CD4-positive, alpha-beta T cell treated with Interleukin-4 for 4 hours (primary cell): ENCODE results near the gene MAP2K7.

Source experiments
- DNase-seq: peaks from one replicate; pipeline ENCODE4 v3.0.0-alpha.2; 2020

MAP2K7 gene

DNA sequence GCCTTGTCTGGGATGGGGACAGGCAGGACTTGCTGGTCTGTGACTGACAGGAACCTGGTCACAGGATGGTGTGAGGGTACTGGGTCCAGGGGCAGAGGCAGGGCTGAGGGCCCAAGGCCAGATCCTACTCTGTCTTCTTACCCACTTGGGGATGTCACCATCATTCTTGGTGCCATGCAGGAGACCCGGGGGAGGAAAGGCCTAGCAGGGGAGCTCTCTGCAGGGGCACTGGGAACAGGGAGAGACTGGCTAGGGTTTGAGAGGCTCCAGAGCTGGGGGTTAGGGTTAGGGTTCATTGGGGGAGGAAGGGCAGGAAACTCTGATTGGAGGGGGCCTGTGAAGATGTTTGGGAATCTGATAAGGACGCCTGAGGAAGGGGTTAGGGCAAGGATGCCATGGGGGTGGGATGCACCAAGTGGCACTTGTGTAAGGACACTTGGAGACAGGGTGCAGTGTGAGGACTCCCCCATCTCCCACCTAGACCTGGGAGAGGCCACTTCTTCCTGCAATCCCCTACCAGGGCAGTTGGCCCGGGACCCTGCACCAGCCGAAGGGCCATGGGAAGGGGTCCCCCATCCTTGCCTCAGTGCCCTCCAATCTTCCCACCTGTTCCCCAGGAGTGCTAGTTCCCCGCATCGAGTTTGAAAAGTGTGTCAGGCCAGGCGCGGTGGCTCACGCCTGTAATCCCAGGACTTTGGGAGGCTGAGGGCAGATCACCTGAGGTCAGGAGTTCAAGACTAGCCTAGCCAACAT lies 36.4 kb upstream of the MAP2K7 start:
- no peak for DNase-seq

DNA sequence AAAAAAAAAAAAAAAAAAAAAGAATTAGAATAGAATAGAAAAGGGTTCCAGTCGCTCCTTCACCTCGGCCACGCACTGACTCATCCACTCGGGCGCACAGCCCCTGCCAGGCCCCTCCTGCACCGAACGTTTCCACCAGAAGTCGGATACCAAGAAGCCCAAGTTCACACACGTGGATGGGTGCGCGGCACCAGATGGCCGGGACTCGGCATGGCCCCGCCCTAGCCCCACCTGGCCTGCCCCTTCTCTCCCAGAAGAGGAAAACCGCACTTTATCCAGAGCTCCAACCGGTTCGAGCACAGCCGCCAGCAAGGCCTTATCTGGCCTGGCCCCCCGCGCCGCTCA lies 35.4 kb upstream of the MAP2K7 start:
- DNase-seq: no peak

DNA sequence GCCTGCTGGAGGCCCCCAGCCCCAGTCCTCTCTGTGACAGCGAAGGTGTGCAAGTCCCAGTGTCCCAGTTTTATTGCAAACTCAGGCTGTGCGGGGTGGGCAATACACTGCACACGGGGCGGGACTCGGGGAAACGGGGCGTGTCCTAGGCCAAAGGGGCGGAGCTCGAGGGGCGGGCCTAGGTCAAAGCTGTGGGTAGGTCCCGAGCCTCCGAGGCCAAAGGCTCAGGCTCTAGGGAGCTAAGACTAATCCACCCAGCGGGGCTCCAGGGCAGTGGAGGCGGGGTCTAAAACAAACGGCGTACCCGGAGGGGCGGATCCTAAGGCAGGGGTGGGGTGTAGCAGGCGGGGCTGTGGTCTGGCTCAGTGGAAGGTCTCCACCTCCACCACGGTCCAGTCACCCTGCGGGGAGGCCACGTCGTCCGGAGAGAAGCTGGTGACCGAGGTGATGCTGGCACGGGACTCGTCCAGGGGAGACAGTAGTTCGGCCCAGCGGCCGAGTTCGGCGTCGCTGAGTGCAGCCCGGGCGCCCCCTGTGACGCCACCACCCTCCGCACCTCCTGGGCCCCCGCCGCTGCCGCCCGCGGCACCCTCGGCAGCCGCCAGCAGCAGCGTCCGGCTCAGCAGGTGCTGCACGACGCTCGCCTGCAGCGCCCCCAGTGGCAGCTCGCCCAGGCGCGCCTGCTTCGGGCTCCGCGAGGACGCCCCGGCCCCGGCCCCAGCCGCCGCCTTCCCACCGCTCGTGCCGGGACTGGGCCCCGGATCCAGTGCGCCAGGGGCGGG lies 34.8 kb upstream of the MAP2K7 start:
- peak; percentile 74 for DNase-seq

DNA sequence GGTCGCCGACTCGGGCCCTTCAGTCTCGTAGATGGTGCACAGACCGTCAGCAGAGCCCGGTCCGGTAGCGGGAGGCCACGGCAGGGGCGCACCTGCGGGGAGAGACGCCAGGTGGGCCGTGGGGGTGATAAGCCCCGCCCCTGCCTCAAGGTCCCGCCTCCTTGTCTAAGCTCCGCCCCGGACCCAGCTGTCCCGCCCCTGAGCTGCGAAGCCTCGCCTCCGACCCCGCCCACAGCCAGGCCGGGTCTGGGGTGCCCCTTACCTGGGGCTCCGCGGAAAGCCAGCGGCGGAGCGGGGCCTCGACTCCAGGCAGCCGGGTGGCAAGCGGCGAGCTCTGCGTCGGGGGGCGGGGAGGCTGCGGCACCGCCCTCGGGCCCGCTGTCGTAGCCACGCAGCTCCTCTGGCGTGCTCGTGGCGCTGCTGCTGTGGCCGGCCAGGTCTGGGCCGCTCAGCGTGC lies 34.2 kb upstream of the MAP2K7 start:
- peak; percentile 61 for DNase-seq

DNA sequence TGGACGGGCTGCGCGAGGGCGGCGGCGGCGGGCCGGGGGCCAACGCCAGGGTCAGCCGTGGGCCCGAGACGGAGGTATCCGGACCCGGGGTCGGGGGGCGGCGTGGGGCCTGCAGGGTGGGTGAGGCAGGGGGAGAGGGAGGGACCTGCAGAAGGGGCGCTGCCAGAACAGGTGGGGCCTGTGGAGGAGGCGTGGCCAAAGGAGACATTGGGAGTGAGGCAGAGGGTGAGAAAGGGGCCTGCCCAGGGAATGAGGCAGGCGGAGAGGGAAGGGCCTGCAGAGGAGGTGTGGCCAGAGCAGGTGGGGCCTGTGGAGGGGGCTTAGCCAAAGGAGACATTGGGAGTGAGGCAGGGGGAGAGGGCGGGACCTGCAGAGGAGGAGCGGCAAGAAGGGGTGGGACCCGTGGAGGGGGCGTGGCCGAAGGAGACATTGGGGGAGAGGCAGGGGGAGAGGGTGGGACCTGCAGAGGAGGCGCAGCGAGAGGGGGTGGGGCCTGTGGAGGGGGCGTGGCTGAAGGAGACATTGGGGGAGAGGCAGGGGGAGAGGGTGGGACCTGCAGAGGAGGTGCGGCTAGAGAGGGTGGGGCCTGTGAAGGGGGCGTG lies 33.7 kb upstream of the MAP2K7 start:
- peak; percentile 37 for DNase-seq

DNA sequence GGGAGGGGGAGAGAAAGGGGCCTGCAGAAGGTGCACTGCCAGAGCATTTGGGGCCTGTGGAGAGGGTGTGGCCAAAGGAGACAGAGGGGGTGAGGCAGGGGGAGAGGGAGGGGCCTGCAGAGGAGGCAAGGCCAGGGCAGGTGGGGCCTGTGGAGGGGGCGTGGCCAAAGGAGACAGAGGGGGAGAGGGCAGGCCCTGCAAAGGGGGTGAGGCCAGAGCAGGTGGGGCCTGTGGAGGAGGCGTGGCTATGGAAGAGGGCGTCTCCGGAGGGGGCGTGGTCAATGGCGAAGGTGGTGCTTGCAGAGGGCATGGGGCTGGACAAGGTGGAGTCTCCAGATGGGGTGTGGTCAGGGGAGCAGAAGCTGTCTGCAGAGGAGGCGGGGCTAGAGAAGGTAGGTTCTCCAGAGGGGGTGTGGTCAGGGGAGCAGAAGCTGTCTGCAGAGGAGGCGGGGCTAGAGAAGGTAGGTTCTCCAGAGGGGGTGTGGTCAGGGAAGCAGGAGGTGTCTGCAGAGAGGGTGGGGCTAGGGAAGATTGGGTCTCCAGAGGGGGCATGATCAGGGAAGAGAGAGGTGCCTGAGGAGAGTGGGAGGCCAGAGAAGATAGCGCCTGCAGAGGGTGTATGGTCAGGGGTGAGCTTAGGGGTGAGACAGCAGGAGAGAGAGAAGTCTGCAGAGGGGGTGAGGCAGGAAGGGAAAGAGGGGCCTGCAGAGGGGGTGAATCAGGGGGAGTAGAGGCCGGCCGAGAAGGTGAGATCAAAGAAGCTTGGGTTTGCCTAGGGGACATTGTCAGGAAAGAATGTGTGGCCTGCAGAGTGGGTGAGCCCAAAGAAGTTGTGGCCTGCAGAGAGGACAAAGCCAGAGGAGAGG lies 32.9 kb upstream of the MAP2K7 start:
- no peak for DNase-seq

DNA sequence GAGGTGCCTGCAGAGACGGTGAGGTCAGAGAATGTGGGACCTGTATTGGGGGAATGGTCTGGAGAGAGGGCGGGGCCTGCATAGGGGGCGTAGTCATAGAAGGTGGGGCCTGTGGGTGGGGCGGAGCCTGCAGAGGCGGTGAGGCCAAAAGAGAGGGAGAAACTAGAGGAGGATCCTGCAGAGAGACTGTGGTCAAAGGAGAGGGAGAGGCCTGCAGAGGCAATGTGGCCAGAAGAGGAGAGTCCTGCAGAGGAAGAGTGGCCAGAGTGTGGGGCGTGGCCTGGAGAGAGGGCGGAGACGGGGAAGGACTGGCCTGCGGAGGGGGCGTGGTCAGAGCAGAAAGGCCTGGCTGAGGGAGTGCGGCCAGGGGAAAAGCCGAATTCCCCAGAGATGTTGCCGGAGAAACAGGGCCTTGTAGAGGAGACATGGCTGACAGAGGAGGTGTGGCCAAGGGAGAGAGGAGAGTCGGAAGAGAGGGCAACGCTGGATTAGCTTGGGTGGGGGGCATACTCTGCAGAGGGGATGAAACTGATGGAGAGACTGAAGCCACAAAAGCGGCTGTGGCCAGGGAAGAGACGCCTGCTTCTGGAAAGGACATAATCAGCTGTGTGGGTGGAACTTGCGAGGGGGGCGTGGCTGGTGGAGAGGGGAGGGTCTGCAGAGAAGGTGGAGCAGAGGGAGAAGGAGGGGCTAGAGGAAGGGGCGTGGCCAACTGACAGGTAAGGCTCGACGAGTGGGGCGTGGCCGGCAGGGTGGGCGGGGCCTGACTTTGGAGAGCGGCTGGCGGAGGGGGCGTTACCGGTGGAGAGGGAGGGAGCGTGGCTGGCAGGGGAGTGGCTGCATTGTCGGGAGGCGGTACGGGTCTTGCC lies 32.0 kb upstream of the MAP2K7 start:
- peak; percentile 49 for DNase-seq

DNA sequence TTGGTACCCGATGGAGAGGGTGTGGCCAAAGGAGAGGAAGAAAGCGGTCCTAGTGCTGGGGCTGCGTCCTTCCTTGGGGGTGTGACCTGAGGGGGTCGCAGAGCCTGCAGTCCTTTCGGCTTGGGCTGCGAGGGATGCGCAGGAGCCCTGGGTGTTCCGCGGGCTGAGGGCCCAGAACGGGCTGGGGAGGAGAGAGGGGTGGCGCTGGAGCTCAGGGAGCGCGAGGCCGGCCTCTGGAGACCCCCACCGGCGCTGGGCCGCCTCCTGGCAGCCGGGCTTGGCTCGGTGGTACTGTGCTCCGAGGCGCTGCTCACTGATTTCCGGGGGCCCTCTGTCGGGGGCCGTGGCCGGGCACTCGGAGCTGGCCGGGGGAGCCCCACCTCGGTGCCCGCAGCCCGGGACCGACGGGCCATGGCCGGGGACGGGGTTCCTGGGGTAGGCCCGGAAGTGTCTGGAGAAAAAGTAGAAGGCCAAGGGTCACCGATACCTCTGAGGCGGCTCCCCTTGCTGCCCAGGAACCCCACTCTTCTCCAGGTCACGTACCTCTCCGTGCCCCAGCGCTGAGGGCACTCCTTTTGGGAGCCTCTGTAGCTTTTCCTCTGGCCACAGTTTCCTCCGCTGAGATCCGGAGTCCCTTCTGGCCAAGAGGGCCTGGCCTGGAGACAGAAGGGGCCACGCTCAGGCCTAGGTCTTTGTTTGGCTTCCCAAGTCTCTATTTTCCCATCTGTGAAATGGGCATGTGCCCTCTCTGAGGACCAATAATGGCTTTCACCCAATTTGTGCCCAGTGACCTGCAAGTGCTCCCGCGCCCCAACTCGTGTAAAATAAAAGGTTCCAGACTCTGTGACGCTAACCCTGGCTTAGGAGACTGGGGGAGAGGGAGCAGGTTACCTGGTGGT lies 31.1 kb upstream of the MAP2K7 start:
- DNase-seq: no peak

DNA sequence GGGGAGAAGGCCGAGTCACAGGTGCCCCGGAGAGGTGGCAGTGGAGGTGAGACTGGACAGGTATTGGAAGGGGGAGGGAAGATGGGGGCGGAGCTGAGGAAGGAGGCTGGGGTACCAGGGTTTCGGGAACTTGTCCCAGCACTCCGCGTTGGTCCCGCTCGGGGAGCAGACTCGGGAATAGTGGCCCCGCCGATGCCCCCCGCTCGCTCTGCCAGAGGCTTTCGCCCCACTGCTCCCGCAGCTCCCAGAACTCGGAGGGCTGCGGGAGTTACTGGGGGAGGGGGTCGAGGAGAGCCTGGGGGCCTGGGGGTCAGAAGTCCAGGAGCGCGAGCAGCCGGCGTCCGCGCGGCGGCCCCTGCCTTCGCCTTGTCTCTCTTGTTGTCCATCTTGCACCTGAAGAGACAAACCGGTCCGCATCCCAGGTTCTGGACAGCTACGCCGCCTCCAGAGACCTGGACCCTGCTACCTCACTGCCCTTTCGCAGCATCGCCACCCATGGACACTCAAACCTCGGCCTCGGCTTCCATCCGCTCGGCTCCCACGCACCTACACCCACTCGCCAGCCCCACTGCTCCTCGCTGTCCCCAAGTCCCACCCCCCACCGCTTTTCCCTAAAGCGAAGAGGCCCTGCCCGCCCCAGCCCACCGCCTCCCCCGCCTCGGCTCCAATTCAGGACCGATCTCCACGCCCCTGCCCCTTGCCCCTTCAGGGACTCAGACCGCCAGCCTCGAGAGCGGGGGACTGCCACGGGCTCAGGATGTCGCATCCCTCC lies 30.2 kb upstream of the MAP2K7 start:
- DNase-seq: no peak

DNA sequence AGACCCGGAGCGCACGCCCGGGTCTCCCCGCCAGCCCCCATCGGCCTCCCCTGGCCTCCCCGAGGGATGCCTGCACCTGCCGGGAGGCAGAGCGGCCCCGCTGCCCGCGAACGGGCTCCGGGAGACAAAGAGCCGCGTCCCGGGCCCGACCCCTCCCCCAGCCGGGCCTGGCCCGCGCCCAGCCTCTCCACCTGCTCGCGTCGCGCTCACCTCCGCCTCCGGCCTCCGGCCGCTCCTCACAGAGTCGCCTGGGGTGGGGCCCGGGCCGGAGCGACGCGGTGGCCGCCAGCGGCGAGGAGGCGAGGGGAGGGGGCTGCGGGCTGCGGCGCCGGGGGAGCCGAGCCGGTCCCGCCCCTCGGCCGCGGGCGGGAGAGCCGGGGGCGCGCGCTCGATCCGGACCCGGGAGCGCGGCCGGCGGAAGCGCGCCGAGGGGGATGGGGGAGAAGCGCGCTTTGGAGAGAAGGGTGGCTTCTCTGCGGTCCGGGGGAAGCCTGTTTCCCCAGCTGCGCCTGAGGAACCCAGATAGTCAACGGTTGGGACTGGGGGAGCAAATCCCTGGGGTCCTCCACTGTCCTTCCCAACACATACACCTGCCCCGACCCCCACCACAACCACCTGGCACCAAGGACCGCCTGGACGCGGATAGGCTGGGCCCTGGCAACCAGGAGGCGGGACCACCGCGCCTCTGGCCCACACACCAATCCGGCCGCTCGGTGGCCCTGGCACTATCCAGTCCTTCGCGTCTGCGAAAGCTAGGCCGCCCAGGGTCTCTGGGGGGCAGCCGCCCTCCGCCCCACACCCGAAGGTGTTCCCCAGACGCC lies 29.4 kb upstream of the MAP2K7 start, which contains the start of gene PRR36:
Gene PRR36 (minus strand): TSS at position 315 of the 821 bp plus-strand sequence. CDS start 701 bp downstream, outside the sequence.
- DNase-seq: no peak

DNA sequence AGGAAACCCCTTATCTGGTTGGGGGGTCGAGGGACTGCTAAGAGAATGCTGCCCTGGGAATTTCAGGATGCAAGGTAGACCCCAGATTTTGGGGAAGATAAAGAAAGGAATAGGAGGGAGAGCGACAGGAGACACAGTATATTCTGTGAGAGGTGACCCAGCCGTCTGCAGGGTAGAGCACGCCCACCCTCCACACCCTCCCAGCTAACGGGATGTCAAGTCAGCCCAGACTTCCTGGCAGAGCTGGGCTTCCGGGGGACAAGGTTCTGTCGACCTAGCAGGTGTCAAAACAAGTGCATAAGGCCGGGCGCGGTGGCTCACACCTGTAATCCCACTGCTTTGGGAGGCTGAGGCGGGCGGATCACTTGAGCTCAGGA lies 28.8 kb upstream of the MAP2K7 start:
- DNase-seq: no peak

DNA sequence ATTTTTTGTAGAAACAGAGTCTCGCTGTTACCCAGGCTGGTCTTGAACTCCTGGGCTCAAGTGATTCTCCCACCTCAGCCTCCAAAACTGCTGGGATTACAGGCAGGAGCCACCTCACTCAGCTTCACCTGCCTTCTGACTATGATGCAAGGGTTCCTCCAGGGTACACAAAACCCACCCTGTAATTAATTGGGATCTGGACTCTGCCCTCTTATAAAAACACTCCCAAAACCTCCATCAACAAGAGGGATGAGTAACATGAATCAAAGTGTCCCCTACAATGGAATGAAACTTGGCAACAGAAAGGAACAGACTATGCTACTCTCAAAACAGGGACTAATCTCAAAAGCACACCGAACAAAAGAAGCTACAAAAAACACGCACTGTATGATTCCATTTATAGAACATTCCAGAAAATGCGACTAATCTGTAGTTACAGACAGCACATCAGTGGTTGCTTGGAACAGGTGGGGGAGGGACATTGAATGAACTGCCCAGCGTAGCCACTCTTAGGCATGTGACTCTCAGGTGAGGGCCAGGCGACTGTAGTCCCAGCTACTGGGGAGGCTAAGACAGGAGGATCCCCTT lies 26.3 kb upstream of the MAP2K7 start:
- DNase-seq: no peak

DNA sequence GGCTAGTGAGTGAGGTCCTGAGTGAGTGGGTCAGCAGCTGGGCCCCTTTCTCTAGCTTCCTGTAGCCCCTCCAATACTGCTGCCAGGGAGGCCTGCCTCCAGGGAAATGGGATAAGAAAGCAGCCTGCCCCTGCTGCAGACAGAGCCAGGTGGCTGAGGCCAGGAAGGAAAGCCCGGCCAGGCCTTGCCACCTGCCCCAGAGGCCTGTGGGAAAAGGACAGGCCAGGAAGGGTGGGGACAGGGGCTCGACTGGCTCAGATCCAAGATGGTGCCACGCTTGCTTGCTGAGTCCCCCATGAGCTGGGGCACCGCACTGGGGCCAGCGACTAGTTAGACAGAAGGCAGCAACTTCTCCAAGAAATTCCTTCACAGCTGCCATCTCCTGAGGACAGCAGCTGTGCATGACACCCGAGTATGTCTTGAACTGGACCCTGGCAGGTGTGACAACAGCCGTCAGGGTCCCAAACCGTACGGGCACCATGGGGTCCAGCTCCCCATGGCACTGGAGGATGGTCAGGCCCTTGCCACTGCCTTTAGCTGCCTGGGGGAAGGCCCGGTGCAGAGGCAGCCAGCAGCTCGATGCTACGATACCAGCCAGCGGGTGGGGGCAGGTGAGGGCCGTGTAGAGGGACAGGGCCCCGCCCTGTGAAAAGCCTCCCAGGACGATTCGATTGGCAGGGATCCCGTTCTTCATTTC lies 24.4 kb upstream of the MAP2K7 start:
- DNase-seq: no peak

DNA sequence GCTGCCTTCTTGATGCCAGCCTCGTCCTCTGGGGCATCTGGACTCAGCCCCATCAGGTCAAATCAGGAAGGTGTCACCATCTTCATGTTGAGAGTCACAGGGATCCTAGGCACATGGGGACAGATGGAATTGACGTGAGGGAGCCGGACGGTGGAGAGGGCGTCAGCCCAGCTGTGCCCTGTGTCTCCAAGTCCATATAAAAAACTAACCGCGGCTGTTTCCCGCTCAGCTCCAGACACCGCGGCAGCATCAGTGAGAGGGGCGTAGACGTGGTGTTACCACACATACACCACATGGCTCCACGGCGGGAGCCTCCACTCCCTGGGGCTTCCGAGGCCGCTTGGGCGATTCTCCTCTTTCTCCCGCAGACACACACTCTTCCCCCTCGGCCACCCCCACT lies 23.8 kb upstream of the MAP2K7 start:
- no peak for DNase-seq

DNA sequence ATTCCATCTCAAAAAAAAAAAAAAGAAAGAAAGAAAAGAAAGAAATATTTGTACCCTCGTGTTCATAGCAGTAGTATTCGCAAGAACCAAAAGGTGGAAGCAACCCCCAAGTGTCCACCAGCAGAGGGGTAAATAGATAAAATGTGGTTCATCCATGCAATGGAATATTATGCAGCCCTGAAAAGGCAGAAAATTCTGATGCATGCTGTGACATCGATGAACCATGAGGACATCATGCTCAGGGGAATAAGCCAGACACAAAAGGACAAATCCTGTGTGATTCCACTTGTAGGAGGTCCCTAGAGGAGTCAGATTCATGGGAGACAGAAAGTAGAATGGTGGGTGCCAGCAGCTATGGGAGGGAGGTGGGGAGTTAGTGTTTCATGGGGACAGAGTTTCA lies 21.8 kb upstream of the MAP2K7 start:
- DNase-seq: no peak

DNA sequence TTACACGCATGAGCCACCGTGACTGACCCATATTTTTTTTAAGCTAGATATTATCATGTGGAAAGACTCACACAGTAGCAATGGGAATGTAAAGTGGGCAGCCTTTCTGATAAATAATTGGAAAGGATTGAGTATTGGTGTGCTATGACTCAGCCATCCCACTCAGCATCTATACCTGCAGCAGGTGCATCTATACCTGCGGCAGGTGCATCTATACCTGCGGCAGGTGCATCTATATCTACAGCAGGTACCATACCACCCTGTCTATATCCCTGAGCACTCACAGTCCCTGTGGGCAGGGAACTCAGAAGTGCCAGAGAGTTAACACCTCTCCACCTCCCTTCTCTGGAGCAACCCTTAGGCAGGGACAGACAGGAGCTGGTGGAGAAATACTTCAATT lies 20.6 kb upstream of the MAP2K7 start:
- DNase-seq: no peak

DNA sequence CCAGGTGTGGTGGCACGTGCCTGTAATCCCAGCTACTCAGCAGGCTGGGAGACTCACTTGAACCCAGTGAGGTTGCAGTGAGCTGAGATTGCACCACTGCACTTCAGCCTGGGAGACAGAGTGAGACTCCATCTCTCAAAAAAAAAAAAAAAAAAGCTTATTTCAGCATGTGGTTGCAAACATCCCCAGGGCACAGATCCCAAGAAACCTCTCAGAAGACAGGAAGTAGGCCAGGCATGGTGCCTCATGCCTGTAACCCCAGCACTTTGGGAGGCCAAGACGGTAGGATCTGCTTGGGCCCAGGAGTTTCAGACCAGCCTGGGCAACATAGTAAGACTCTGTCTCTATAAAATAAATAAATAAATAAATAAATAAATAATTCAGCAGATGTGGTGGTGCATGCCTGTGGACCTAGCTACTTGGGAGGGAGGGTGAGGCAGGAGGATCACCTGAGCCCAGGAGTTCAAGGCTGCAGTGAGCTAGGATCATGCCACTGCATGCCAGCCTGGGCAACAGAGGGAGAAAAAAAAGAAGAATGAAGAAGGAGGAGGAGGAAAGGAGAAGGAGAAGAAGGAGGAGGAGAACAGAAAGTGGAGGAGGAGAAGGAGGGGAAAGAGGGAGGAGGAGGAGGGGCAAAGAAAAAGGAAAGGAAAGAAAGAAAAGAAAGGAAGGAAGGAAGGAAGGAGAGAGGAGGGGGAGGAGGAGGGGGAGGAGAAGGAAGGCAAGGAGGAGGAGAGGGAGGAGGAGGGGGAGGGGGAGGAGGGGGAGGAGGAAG lies 19.7 kb upstream of the MAP2K7 start:
- DNase-seq: no peak
